T-cell (primary cell): ENCODE data around the gene VMP1. TPM values are rescaled to one million over a fixed set of nuclear protein-coding genes. Genes with fewer than 3 reads are reported as not detected.
"Not testable (repeated sequence)": the region's sequence is repeated elsewhere in the genome, so short reads cannot be mapped to it uniquely, and the experiment has no call there.

Experiments used
- ATAC-seq, 4 experiments: fragments of 200-7000 bp in 3 of 4; fragments of 150-1000 bp in 1 of 4; cut with Tn5 transposase; replicated peaks in 1 of 4; 1 replicate in 3 of 4; 2 replicates in 1 of 4; pipeline ENCODE4 v1.10.0; 2021; ENCODE audit warnings: moderate library complexity in 3 of 4, mild to moderate bottlenecking in 2 of 4, moderate number of reproducible peaks in 1 of 4
- CTCF ChIA-PET, 2 donors: fragments of 300-600 bp; sonication (Branson Sonifier 250); formaldehyde crosslinking; loops; one replicate each; lab custom pipeline; 2022; ENCODE audit warnings: antibody characterized with exemption in 2 of 2; lab: Charles Lee
- POLR2A ChIA-PET, 2 donors: fragments of 300-600 bp; sonication (Branson Sonifier 250); formaldehyde crosslinking; loops; one replicate each; lab custom pipeline; 2022; ENCODE audit warnings: antibody characterized with exemption in 2 of 2; lab: Charles Lee
- DNase-seq, 35 experiments: peaks; one replicate each; pipeline versions ENCODE4 v3.0.0 to v3.0.0-alpha.2; 2013 to 2023
- H3K27ac ChIP-seq: one replicate; pipeline ENCODE4 v1.5.1; 2013; ENCODE audit warnings: low read length
- H3K27me3 ChIP-seq, 2 experiments: replicated peaks in 1 of 2; 1 replicate in 1 of 2; 2 replicates in 1 of 2; pipeline versions ENCODE4 v1.6.1 to v1.7.0; 2013; ENCODE audit warnings: low read length in 1 of 2, mixed read lengths in 1 of 2; ENCODE audit not compliant: control insufficient read depth in 2 of 2, insufficient read depth in 2 of 2; ENCODE audit errors: extremely low read depth in 1 of 2
- H3K36me3 ChIP-seq, 2 donors: 1 replicate in 1 of 2; 2 replicates in 1 of 2; pipeline versions ENCODE4 v1.6.1 to v1.7.0; 2013; ENCODE audit warnings: low read length in 1 of 2; ENCODE audit not compliant: control insufficient read depth in 2 of 2, insufficient read depth in 1 of 2; ENCODE audit errors: extremely low read depth in 1 of 2
- H3K4me1 ChIP-seq, 2 experiments: 1 replicate in 1 of 2; 2 replicates in 1 of 2; pipeline versions ENCODE4 v1.6.1 to v1.7.0; 2013; ENCODE audit warnings: low read length in 2 of 2, mixed read lengths in 1 of 2; ENCODE audit not compliant: insufficient read depth in 2 of 2, control insufficient read depth in 1 of 2; ENCODE audit errors: extremely low read depth in 1 of 2
- H3K4me3 ChIP-seq, 2 donors: 1 replicate in 1 of 2; 2 replicates in 1 of 2; pipeline versions ENCODE4 v1.5.1 to v1.7.0; 2013; ENCODE audit warnings: mild to moderate bottlenecking in 2 of 2, low read length in 1 of 2, moderate library complexity in 1 of 2; ENCODE audit not compliant: control insufficient read depth in 1 of 2; ENCODE audit errors: extremely low read depth in 1 of 2
- H3K9me3 ChIP-seq: 2 replicates; pipeline ENCODE4 v1.7.0; 2013
- H3K27ac Mint-ChIP-seq, 2 donors: one replicate each; pipeline ENCODE4 v1.8.0; 2020 to 2021; ENCODE audit warnings: mild to moderate bottlenecking in 2 of 2, mixed read lengths in 2 of 2
- H3K27me3 Mint-ChIP-seq, 2 donors: one replicate each; pipeline ENCODE4 v1.8.0; 2021 to 2022; ENCODE audit warnings: mixed read lengths in 2 of 2
- H3K36me3 Mint-ChIP-seq: one replicate; pipeline ENCODE4 v1.8.0; 2021; ENCODE audit warnings: mixed read lengths
- H3K4me1 Mint-ChIP-seq, 3 donors: one replicate each; pipeline ENCODE4 v1.8.0; 2020 to 2022; ENCODE audit warnings: mixed read lengths in 3 of 3, mild to moderate bottlenecking in 1 of 3
- H3K4me3 Mint-ChIP-seq, 3 donors: one replicate each; pipeline ENCODE4 v1.8.0; 2020 to 2022; ENCODE audit warnings: mild to moderate bottlenecking in 3 of 3, mixed read lengths in 3 of 3, moderate library complexity in 3 of 3
- H3K9me3 Mint-ChIP-seq, 3 donors: one replicate each; pipeline ENCODE4 v1.8.0; 2020 to 2022; ENCODE audit warnings: mixed read lengths in 3 of 3
- WGBS: methylation state at CpG from one replicate; pipeline ENCODE4 v1.1.5; 2013; ENCODE audit warnings: missing lambda C conversion rate; ENCODE audit not compliant: insufficient coverage; 5-methylcytosine and 5-hydroxymethylcytosine counted together
- total RNA-seq, 35 experiments: library from RNA in 6 of 35; stranded (reverse) in 6 of 35; fragments of 120-200 nt in 1 of 35; gene quantifications; one replicate each; pipeline versions ENCODE4 v1.2.1 to v1.2.4 and lab custom pipeline; 2013 to 2026

The VMP1 gene
- total RNA-seq, 5 donors from 2014 or later (not counting 1 experiment from before 2014, with no cell fraction given) = 93.7 to 104 (median 97.6) TPM

- Histone ChIP-seq H3K27ac (peak overlapping the region; percentile 7), H3K36me3 (peaks cover 0 to 2% of the 10 kb centered on the region in 2 donors), H3K4me3 (no peak overlapping the region), H3K4me1 (peaks cover 0 to 3% of the 10 kb centered on the region in 2 experiments), H3K9me3 (no peaks in the 10 kb centered on the region), H3K27me3 (no peaks in the 10 kb centered on the region)
- Mint-ChIP-seq H3K27me3 (no peaks in the 10 kb centered on the region), H3K9me3 (no peaks in the 10 kb centered on the region), H3K27ac (peak overlapping the region; percentile 23 to 39), H3K4me1 (peaks cover 0 to 17% (median 9%) of the 10 kb centered on the region in 3 donors), H3K36me3 (peaks cover 9% of the 10 kb centered on the region), H3K4me3 (peak overlapping the region in 1 of 3 donors; percentile 10)
- peak in 1 of 35 experiments; percentile 16 for DNase-seq
- no CpG with 5 or more reads among the region's 4 CpGs for WGBS
- no peak for ATAC-seq
- ChIA-PET CTCF (interaction anchor here in 1 of 2 donors (1.1 kb wide), 1 partner anchor 61 kb away, joined by 3 read pairs; no protein-coding TSS in a partner anchor), POLR2A (interaction anchor here in 1 of 2 donors (0.7 to 1.4 kb wide), 2 partner anchors 30 to 42 kb away, joined by 3 to 4 read pairs; no protein-coding TSS in a partner anchor)
Measured at GRCh38 chr17:59798111-59798510, 90.7 kb downstream of the VMP1 start.

GRCh38 chr17:59800530-59800942 lies 93.1 kb downstream of the VMP1 start:
- WGBS = no CpG with 5 or more reads among the region's 6 CpGs
- Histone ChIP-seq H3K4me3 (no peak overlapping the region), H3K4me1 (peaks cover 0 to 3% of the 10 kb centered on the region in 2 experiments), H3K27ac (no peak overlapping the region), H3K36me3 (peaks cover 0 to 2% of the 10 kb centered on the region in 2 donors), H3K9me3 (no peaks in the 10 kb centered on the region), H3K27me3 (no peaks in the 10 kb centered on the region)
- ChIA-PET POLR2A (interaction anchor here in 1 of 2 donors (1.4 kb wide), 1 partner anchor 14 kb away, joined by 3 read pairs; no protein-coding TSS in a partner anchor), CTCF (no interaction called here)
- DNase-seq = peak in 1 of 35 experiments; percentile 34
- no peaks in the 10 kb centered on the region for H3K9me3 Mint-ChIP-seq
- ATAC-seq = no peak
- H3K36me3 Mint-ChIP-seq = peaks cover 5% of the 10 kb centered on the region
- no peak overlapping the region for H3K27ac Mint-ChIP-seq
- H3K4me3 Mint-ChIP-seq = no peak overlapping the region
- H3K27me3 Mint-ChIP-seq = no peaks in the 10 kb centered on the region
- H3K4me1 Mint-ChIP-seq = peaks cover 0 to 20% (median 11%) of the 10 kb centered on the region in 3 donors

GRCh38 chr17:59802160-59802559 lies 94.7 kb downstream of the VMP1 start:
- Mint-ChIP-seq H3K9me3 (no peaks in the 10 kb centered on the region), H3K27me3 (no peaks in the 10 kb centered on the region), H3K4me3 (no peak overlapping the region), H3K27ac (no peak overlapping the region), H3K4me1 (peaks cover 0 to 15% (median 11%) of the 10 kb centered on the region in 3 donors), H3K36me3 (no peaks in the 10 kb centered on the region)
- POLR2A ChIA-PET = interaction anchor here in 1 of 2 donors (0.6 kb wide), 1 partner anchor 33 kb away, joined by 6 read pairs; no protein-coding TSS in a partner anchor
- DNase-seq (no peak), ATAC-seq (no peak)
- peaks cover 0 to 3% of the 10 kb centered on the region in 2 experiments for H3K4me1 ChIP-seq
- H3K9me3 ChIP-seq = no peaks in the 10 kb centered on the region
- CTCF ChIA-PET = no interaction called here
- H3K36me3 ChIP-seq = peaks cover 0 to 2% of the 10 kb centered on the region in 2 donors
- WGBS = no CpG with 5 or more reads among the region's 5 CpGs
- no peaks in the 10 kb centered on the region for H3K27me3 ChIP-seq
- H3K27ac ChIP-seq = no peak overlapping the region
- no peak overlapping the region for H3K4me3 ChIP-seq

GRCh38 chr17:59804901-59805465 lies 97.5 kb downstream of the VMP1 start:
- H3K9me3 ChIP-seq = no peaks in the 10 kb centered on the region
- Mint-ChIP-seq H3K9me3 (no peaks in the 10 kb centered on the region), H3K36me3 (peaks cover 7% of the 10 kb centered on the region), H3K4me3 (no peak overlapping the region), H3K4me1 (peaks cover 0 to 7% (median 6%) of the 10 kb centered on the region in 3 donors), H3K27me3 (no peaks in the 10 kb centered on the region), H3K27ac (no peak overlapping the region)
- ChIA-PET POLR2A (interaction anchor here in 1 of 2 donors (0.6 kb wide), 1 partner anchor 27 kb away, joined by 4 read pairs; no protein-coding TSS in a partner anchor), CTCF (interaction anchor here (0.6 to 0.7 kb wide), 3 partner anchors 72 to 281 kb away, joined by 3 to 4 read pairs (median 4); no protein-coding TSS in a partner anchor)
- H3K27me3 ChIP-seq = no peaks in the 10 kb centered on the region
- H3K27ac ChIP-seq = no peak overlapping the region
- ATAC-seq (no peak), DNase-seq (no peak)
- no peaks in the 10 kb centered on the region for H3K4me1 ChIP-seq
- H3K4me3 ChIP-seq = no peak overlapping the region
- H3K36me3 ChIP-seq = peaks cover 0 to 2% of the 10 kb centered on the region in 2 donors
- WGBS = 80% methylated on average over 1 of the region's 6 CpGs

GRCh38 chr17:59806322-59806721 lies 98.9 kb downstream of the VMP1 start:
- ChIA-PET POLR2A (interaction anchor here in 1 of 2 donors (0.6 to 0.7 kb wide), 2 partner anchors 19 to 187 kb away, joined by 7 to 8 read pairs; partner anchors contain the start of gene CLTC), CTCF (interaction anchor here (0.6 kb wide), 2 partner anchors 10 to 23 kb away, joined by 3 read pairs; no protein-coding TSS in a partner anchor)
- WGBS = no CpG with 5 or more reads among the region's 6 CpGs
- H3K9me3 ChIP-seq, ATAC-seq, H3K36me3 Mint-ChIP-seq, DNase-seq, H3K4me1 Mint-ChIP-seq, H3K4me3 Mint-ChIP-seq, H3K27me3 Mint-ChIP-seq, H3K4me3 ChIP-seq, H3K27ac Mint-ChIP-seq, H3K36me3 ChIP-seq, H3K27me3 ChIP-seq, H3K27ac ChIP-seq, H3K4me1 ChIP-seq, H3K9me3 Mint-ChIP-seq: not testable (repeated sequence)

GRCh38 chr17:59807892-59808509 lies 100.5 kb downstream of the VMP1 start:
- H3K4me3 Mint-ChIP-seq = no peak overlapping the region
- Histone ChIP-seq H3K27ac (no peak overlapping the region), H3K9me3 (no peaks in the 10 kb centered on the region), H3K4me1 (no peaks in the 10 kb centered on the region), H3K27me3 (no peaks in the 10 kb centered on the region), H3K4me3 (no peak overlapping the region), H3K36me3 (peaks cover 0 to 7% of the 10 kb centered on the region in 2 donors)
- H3K27ac Mint-ChIP-seq = peak overlapping the region in 1 of 2 donors; percentile 49
- POLR2A ChIA-PET = interaction anchor here in 1 of 2 donors (0.6 to 1.0 kb wide), 3 partner anchors 33 to 653 kb away, joined by 3 to 5 read pairs (median 4); partner anchors contain the start of gene SKA2
- H3K9me3 Mint-ChIP-seq = no peaks in the 10 kb centered on the region
- H3K4me1 Mint-ChIP-seq = peaks cover 0 to 13% (median 12%) of the 10 kb centered on the region in 3 donors
- no peak for ATAC-seq
- peaks cover 17% of the 10 kb centered on the region for H3K36me3 Mint-ChIP-seq
- no CpG with 5 or more reads among the region's 4 CpGs for WGBS
- H3K27me3 Mint-ChIP-seq = no peaks in the 10 kb centered on the region
- no peak for DNase-seq
- CTCF ChIA-PET = interaction anchor here (0.7 to 0.8 kb wide), 3 partner anchors 22 to 1491 kb away, joined by 3 read pairs; no protein-coding TSS in a partner anchor
